Measurements from ENCODE around the gene ENTPD5.
"Not testable (repeated sequence)": the region's sequence is repeated elsewhere in the genome, so short reads cannot be mapped to it uniquely, and the experiment has no call there.

Gene ENTPD5

DNA sequence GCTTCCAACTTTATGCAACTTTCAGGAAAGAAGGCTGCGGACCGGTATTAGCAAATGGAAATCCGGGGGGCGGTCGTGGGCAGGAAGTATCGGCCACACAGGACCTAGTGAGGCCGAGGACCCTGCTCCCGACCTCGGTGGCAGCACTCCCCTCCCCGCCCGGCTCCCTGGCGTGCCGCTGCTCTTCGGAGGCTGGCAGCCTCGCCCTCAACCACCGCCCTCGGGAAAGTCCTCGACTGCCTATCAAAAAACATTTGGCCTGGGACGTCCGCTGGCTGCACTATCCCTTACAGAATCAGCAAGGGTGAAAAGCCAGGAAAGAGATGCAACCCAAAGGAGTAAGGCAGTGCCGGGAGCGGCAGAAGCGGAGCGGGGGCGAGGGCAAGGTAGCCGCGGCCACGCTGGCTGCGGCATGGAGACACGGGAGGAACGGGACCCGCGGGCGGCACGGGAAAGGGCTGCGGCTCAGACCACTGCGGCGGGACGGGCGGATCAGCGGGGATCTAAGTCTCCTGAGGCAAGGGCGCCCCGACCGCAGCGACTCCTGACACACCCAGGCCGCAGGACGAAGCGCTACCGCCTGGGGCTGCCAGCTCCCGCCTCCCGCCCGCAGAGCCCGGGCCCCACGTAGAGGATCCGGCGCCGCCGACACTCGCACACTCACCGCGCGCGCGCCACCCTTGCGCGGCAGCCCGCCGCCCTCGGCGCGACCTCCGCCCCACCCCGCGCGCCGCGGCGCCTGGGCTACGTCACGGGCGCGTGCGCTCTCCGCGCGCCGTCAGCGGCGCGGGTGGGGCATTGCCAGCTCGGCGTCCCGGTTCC, at the start of gene ENTPD5, which contains the start of gene BBOF1:
Gene ENTPD5, minus strand, starts transcription at position 703 of the 822 bp plus-strand sequence. CDS start 31,186 bp downstream, outside the sequence.
Gene BBOF1, plus strand, starts transcription at position 764 of the 822 bp plus-strand sequence. CDS start 130 bp downstream, outside the sequence.
- DNase-seq, result peak; percentile 78 to 83

GRCh38 chr14:74065746-74066575, 46.9 kb upstream of the ENTPD5 start:
- DNase-seq, result no peak

DNA sequence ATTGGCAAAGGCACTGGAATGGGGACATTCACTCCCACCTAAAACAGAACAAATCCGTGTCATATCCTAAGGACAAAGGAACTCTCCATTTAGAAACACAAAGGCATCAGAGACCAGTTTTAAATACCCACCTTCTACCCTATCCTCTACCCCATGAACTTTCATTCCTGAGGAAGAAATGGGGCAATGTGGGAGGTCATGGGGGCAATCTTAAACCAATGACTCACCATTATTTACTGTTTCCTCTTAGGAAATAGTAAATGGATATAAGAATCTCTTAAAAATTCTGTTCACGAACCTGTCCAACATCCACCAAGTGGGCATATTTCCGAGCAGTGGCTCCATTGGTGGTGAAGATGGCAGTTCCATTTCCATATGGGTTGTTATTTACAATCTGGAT, 45.8 kb upstream of the ENTPD5 start:
- DNase-seq, result no peak

- no peak for DNase-seq
These were observed 45.3 kb upstream of the ENTPD5 start for GRCh38 chr14:74064426-74064825.

DNA sequence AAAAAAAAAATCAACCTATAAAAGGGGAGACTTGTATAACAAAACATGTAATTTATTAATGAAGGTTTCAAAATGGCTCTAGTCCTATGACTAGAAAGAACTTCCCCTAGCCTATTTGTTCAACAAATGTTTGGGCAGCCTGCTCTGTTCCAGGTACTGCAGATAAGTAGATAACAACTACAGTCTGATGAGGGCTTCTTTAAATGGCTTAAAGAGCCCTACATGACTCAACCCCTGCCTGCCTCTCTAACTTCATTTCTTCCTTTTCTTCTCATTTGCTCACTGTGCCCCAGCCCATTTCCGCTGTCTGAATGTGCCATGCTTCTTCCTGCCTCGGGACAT, 43.7 kb upstream of the ENTPD5 start:
- no peak for DNase-seq

- no peak for DNase-seq
These were observed 30.9 kb upstream of the ENTPD5 start for GRCh38 chr14:74049876-74050495.

GRCh38 chr14:74048281-74048680, 29.2 kb upstream of the ENTPD5 start:
- no peak for DNase-seq

DNA sequence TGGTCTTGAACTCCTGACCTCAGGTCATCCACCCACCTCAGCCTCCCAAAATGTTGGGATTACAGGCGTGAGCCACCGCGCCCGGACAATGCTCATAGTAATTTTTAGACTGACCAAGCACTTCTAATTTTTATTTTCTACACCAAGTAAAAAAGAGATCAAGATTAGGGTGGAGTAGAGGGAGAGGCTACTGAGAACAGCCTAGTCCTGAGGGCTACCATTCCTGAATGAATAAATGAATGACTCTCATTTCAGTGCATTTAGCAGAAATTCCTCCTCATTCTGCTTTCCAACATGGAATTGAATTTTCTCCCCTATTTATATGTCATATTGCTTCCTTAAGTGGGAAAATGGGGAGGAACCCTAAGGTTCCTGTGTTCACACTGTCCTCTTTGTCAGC, 26.4 kb upstream of the ENTPD5 start:
- no peak for DNase-seq

DNA sequence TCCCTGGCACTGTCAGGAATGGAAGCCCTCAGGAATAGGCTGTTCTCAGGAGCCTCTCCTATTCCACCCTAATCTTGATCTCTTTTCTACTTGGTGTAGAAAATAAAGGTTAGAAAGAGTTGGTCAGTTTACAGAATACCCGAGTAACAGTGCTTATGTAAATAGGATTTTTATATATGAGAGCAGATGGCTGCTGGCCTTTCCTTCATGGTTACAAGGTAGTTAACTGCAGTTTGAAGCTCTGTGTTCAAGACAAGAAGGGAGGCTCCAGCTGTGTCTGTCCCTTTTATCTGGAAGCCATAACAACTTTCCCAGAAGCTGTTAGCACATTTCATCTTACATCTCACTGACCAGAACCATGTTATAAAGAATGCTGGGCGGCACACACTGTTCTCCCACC, 23.2 kb upstream of the ENTPD5 start:
- DNase-seq, result no peak

- DNase-seq, result peak in 1 of 2 donors; percentile 26
These were observed 19.2 kb upstream of the ENTPD5 start for GRCh38 chr14:74038020-74038859.

DNA sequence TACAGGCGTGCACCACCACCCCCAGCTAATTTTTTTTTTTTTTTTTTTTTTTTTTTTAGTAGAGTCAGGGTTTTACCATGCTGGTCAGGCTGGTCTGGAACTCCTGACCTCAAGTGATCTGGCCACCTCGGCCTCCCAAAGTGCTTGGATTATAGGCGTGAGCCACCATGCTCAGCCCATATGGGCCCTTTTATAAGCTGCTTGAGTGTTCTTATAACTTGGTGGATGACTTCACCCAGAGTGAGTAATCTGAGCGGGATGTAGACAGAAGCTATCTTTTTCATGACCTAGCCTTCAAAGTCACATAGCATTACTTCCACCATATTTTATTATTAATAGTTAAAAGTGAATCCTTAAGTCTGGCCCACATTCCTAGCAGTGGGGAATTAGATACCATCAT, 16.5 kb upstream of the ENTPD5 start:
- no peak for DNase-seq

DNA sequence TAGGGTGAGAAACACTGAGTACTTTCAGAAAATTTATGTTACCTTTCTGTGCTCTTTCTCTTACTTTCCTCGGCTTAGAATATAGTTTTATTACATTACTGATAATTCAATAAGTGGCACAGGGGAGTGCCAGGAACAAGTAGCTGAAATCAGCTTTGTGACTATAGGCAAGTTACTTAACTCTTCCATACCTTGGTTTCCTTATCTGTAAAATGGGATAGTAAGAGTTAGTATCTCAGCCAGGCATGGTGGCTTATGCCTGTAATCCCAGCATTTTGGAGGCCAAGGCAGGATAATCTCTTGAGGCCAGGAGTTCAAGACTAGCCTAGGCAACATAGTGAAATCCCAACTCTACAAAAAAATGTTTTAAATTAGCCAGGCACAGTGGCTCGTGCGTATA, 15.5 kb upstream of the ENTPD5 start:
- no peak for DNase-seq

DNA sequence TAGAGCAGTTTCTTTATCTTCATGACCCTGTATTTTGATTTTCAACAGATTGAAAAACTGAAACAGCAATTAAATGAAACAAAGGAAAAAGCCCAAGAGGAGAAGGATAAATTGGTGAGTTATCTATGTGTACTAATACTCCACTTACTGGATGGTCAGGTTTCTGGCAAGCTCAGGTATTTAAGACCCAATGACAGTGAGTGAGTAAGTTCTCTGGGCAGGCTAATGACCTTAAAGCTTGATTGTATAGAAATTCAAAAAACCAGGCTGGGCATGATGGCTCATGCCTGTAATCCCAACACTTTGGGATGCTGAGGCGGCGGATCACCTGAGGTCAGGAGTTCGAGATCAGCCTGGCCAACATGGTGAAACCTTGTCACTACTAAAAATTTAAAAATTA, 10.0 kb upstream of the ENTPD5 start:
- DNase-seq, result no peak

DNA sequence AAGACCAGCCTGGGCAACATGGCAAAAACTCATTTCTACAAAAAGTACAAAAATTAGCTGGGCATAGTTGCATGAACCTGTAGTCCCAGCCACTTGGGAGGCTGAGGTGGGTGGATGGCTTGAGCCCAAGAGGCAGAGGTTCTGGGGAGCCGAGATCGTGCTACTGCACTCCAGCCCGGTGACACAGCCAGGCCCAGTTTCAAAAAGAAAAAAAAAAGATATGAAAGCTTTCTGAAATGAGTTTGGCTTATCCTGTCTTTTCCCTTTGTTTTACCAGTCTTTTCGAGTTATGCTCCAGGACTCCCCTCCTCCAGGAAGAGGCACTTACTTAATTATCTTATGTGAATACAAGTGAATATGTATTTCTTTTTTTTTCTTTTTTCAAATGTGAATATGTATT, 3.3 kb upstream of the ENTPD5 start:
- DNase-seq, result no peak

DNA sequence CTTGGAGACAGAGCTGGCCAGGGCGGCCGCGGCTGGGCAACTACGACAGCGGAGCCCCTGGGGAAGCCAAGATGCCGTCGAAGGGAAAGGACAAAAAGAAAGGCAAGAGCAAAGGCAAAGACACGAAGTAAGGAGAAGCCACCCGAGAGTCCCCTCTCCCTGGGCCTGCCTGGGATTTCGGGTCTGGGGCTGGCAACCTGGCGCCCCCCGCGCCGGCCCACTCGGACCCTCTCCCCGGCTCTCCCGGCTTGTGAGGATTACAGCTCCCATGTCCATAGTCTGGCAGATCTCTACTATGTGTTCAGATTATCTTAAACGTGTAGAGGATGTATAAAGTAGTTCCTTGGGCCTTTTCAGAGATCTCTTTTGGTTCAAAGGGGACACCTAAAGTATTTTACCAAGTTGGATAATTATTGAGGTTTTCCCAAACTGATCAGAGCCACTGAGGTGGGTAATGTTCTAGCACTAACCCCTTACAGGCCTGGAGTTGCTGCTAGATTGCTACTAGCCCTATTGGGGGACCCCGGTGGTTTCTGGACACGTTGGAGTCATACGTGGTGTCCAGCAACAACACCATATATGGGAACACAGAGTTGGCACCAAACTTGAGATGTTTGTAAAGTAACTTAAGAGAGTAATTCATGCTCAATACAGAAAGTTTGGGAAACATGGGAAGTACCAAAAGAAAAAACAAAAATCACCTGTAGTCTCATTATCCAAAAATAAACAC, 485 bp upstream of the ENTPD5 start:
- no peak for DNase-seq

GRCh38 chr14:74018174-74018585, 908 bp downstream of the ENTPD5 start:
- no peak for DNase-seq

- DNase-seq, result no peak
These were observed 3.1 kb downstream of the ENTPD5 start for GRCh38 chr14:74015963-74016362.

GRCh38 chr14:74015176-74015575, 3.9 kb downstream of the ENTPD5 start:
- no peak for DNase-seq

DNA sequence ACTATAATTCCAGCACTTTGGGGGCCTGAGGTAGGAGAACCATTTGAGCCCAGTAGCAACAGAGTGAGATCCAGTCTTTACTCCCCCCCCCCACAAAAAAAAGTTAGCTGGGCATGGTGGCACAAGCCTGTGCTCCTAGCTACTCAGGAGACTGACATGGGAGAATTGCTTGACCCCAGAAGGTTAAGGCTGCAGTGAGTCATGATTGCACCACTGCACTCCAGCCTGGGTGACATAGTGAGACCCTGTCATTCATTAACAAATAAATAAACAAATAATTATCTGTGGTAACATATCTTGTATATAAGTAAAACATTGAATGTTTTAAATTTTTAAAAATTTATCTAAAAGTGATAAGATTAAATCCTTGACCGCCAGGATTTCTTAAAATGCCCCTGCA, 4.8 kb downstream of the ENTPD5 start:
- DNase-seq, result no peak

- DNase-seq, result no peak
These were observed 10.1 kb downstream of the ENTPD5 start for GRCh38 chr14:74008843-74009499.

- DNase-seq, result not testable (repeated sequence)
These were observed 13.4 kb downstream of the ENTPD5 start for GRCh38 chr14:74005664-74006063.
